ENCODE data around the gene RSL24D1. TPM values are rescaled to one million over a fixed set of nuclear protein-coding genes. Genes with fewer than 3 reads are reported as not detected.
"Not testable (repeated sequence)": the region's sequence is repeated elsewhere in the genome, so short reads cannot be mapped to it uniquely, and the experiment has no call there.

RSL24D1 gene
- total RNA-seq, 1 experiment from 2014 or later, result 111 TPM

DNA sequence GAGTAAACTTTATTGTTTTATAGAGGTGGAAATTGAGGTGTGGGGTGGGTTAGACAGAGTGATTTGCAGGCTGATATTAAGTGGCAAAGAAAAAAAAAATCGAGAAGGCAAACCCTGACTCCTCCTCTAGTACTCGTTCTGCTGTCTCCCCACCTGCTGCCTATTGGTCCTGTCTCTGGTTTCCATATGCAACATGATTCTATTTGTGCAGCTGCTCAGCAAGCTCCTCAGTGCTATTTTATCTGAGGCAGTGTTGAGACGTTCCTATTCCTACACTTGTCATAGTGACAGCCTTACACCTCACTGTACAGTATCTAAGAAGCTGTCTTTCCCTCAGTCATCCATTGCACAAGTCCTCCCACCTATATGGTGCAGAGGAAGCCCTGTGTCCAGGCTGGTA is 45.1 kb downstream of the RSL24D1 start:
- peaks cover 5% of the 10 kb centered on the region for H3K27me3 ChIP-seq (replicated peaks; ENCODE audit: insufficient read depth, low read depth, low read length, poor library complexity)
- BruUV-seq (replicated peaks), result no TSS peak
- H3K36me3 ChIP-seq (ENCODE audit: insufficient read depth, low read length, poor library complexity, severe bottlenecking), result no peaks in the 10 kb centered on the region
- no peak overlapping the region for H3K4me3 ChIP-seq (ENCODE audit: low read depth, low read length, poor library complexity, severe bottlenecking)
- no peaks in the 10 kb centered on the region for H3K4me1 ChIP-seq (ENCODE audit: insufficient read depth, low read length, poor library complexity, severe bottlenecking)
- ChIA-PET CTCF (no interaction called here), POLR2A (ENCODE audit: low non-redundant PET) (no interaction called here)
- intact Hi-C loops (cut with micrococcal nuclease; ENCODE audit: unreplicated experiment), result no loop called here
- no peak for DNase-seq (ENCODE audit: low spot score)
- H3K9me3 ChIP-seq (ENCODE audit: low read depth, low read length, poor library complexity, severe bottlenecking), result no peaks in the 10 kb centered on the region
- H3K27ac ChIP-seq (ENCODE audit: low read depth, low read length, poor library complexity, severe bottlenecking), result no peak overlapping the region
- no peak for TF ChIP-seq EZH2 (IDR thresholded peaks at IDR 0.05; ENCODE audit: borderline replicate concordance, low read depth, low read length, poor library complexity, severe bottlenecking)
- TF ChIP-seq, protein P1, sequence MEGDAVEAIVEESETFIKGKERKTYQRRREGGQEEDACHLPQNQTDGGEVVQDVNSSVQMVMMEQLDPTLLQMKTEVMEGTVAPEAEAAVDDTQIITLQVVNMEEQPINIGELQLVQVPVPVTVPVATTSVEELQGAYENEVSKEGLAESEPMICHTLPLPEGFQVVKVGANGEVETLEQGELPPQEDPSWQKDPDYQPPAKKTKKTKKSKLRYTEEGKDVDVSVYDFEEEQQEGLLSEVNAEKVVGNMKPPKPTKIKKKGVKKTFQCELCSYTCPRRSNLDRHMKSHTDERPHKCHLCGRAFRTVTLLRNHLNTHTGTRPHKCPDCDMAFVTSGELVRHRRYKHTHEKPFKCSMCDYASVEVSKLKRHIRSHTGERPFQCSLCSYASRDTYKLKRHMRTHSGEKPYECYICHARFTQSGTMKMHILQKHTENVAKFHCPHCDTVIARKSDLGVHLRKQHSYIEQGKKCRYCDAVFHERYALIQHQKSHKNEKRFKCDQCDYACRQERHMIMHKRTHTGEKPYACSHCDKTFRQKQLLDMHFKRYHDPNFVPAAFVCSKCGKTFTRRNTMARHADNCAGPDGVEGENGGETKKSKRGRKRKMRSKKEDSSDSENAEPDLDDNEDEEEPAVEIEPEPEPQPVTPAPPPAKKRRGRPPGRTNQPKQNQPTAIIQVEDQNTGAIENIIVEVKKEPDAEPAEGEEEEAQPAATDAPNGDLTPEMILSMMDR (conservative IDR thresholded peaks at IDR 0.05; ENCODE audit: low read depth, low read length), result no peak

DNA sequence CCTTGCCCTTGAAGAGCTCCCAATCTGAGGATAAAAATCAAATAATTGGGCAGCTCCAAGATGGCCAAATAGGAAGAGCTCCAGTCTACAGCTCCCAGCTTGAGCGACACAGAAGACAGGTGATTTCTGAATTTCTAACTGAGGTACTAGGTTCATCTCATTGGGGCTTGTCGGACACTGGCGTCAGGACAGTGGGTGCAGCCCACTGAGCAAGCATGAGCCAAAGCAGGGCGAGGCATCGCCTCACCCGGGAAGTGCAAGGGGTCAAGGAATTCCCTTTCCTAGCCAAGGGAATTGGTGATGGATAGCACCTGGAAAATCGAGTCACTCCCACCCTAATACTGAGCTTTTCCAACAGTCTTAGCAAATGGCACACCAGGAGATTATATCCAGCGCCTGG is 53.6 kb downstream of the RSL24D1 start:
- DNase-seq (ENCODE audit: low spot score); H3K9me3 ChIP-seq (ENCODE audit: low read depth, low read length, poor library complexity, severe bottlenecking); CTCF ChIA-PET; H3K4me1 ChIP-seq (ENCODE audit: insufficient read depth, low read length, poor library complexity, severe bottlenecking); POLR2A ChIA-PET (ENCODE audit: low non-redundant PET); H3K4me3 ChIP-seq (ENCODE audit: low read depth, low read length, poor library complexity, severe bottlenecking); intact Hi-C loops (cut with micrococcal nuclease; ENCODE audit: unreplicated experiment); H3K36me3 ChIP-seq (ENCODE audit: insufficient read depth, low read length, poor library complexity, severe bottlenecking); H3K27me3 ChIP-seq (replicated peaks; ENCODE audit: insufficient read depth, low read depth, low read length, poor library complexity); H3K27ac ChIP-seq (ENCODE audit: low read depth, low read length, poor library complexity, severe bottlenecking); BruUV-seq (replicated peaks): not testable (repeated sequence)

DNA sequence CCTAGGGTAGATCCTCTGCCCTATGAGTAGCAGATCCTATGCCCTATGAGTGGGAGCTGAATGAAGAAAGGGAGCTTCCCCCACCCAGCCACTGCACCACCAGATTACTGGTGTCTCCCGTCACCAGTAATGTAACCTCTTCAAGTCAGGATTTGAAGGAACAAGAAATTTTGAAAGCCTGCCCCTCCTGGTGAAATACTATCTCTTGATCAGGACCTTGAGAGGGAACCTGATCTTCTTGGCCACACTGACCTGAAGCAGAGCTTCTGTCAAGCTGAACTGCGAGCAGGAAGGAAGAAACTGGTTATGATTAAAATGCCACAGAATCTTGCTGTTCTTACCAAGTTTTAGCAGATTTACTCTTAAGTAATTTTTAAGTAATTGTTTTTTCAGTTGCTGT is 62.8 kb downstream of the RSL24D1 start:
- no TSS peak for BruUV-seq (replicated peaks)
- CTCF ChIA-PET, result no interaction called here
- TF ChIP-seq EZH2 (IDR thresholded peaks at IDR 0.05; ENCODE audit: borderline replicate concordance, low read depth, low read length, poor library complexity, severe bottlenecking), result no peak
- TF ChIP-seq, protein P1 (conservative IDR thresholded peaks at IDR 0.05; ENCODE audit: low read depth, low read length), result no peak

DNA sequence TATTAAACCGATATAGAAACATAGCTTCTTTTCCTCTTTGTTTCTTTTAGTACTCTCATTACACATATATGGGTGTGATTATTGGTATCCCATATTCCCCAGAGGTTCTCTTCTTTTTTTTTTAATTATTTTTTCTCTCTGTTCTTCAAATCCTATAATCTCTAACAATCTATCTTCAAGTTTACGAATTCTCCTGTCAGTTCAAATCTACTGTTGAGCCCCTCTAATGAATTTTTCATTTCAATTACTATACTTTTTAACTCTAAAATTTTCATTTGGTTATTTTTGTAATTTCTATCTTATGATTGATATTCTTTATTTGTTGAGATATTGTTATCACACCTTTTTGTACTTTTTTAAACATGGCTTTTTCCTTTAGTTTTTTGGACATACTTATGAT is 64.1 kb downstream of the RSL24D1 start:
- CTCF ChIA-PET, result no interaction called here
- POLR2A ChIA-PET (ENCODE audit: low non-redundant PET), result no interaction called here
- TF ChIP-seq, protein P1 (conservative IDR thresholded peaks at IDR 0.05; ENCODE audit: low read depth, low read length), result no peak
- no peak for TF ChIP-seq EZH2 (IDR thresholded peaks at IDR 0.05; ENCODE audit: borderline replicate concordance, low read depth, low read length, poor library complexity, severe bottlenecking)

More for the DNA sequence above, 62.8 kb downstream of the RSL24D1 start:
- H3K27ac ChIP-seq (ENCODE audit: low read depth, low read length, poor library complexity, severe bottlenecking), result no peak overlapping the region
- H3K36me3 ChIP-seq (ENCODE audit: insufficient read depth, low read length, poor library complexity, severe bottlenecking), result no peaks in the 10 kb centered on the region
- POLR2A ChIA-PET (ENCODE audit: low non-redundant PET), result no interaction called here
- no peak for DNase-seq (ENCODE audit: low spot score)
- H3K9me3 ChIP-seq (ENCODE audit: low read depth, low read length, poor library complexity, severe bottlenecking), result no peaks in the 10 kb centered on the region
- intact Hi-C loops (cut with micrococcal nuclease; ENCODE audit: unreplicated experiment), result no loop called here
- H3K4me3 ChIP-seq (ENCODE audit: low read depth, low read length, poor library complexity, severe bottlenecking), result no peak overlapping the region
- no peaks in the 10 kb centered on the region for H3K4me1 ChIP-seq (ENCODE audit: insufficient read depth, low read length, poor library complexity, severe bottlenecking)
- no peaks in the 10 kb centered on the region for H3K27me3 ChIP-seq (replicated peaks; ENCODE audit: insufficient read depth, low read depth, low read length, poor library complexity)

More for the DNA sequence above, 64.1 kb downstream of the RSL24D1 start:
- H3K4me3 ChIP-seq (ENCODE audit: low read depth, low read length, poor library complexity, severe bottlenecking), result no peak overlapping the region
- no peaks in the 10 kb centered on the region for H3K4me1 ChIP-seq (ENCODE audit: insufficient read depth, low read length, poor library complexity, severe bottlenecking)
- intact Hi-C loops (cut with micrococcal nuclease; ENCODE audit: unreplicated experiment), result no loop called here
- H3K27ac ChIP-seq (ENCODE audit: low read depth, low read length, poor library complexity, severe bottlenecking), result no peak overlapping the region
- no TSS peak for BruUV-seq (replicated peaks)
- no peaks in the 10 kb centered on the region for H3K9me3 ChIP-seq (ENCODE audit: low read depth, low read length, poor library complexity, severe bottlenecking)
- H3K36me3 ChIP-seq (ENCODE audit: insufficient read depth, low read length, poor library complexity, severe bottlenecking), result no peaks in the 10 kb centered on the region
- DNase-seq (ENCODE audit: low spot score), result no peak
- no peaks in the 10 kb centered on the region for H3K27me3 ChIP-seq (replicated peaks; ENCODE audit: insufficient read depth, low read depth, low read length, poor library complexity)

Data from A673 (cell line).